ENCODE data around the gene DYTN. TPM values are rescaled to one million over a fixed set of nuclear protein-coding genes. Genes with fewer than 3 reads are reported as not detected.
A peak's percentile ranks its signal among the peaks of the same experiment; 100 is the strongest.

Gene DYTN
- total RNA-seq, 2 experiments from 2014 or later: not detected

- POLR2A ChIA-PET: no interaction called here
- DNase-seq: no peak
- CTCF ChIA-PET: interaction anchor here (0.6 to 2.6 kb wide), 5 partner anchors 35 to 779 kb away, joined by 3 to 33 read pairs (median 4); no protein-coding TSS in a partner anchor
- H3K4me3 Mint-ChIP-seq: no peak overlapping the region
- no peak overlapping the region for H3K27ac Mint-ChIP-seq
- H3K36me3 Mint-ChIP-seq: no peaks in the 10 kb centered on the region
- intact Hi-C loops (cut with micrococcal nuclease): loop anchor here (1.0 to 10.0 kb wide), 5 partner anchors 74 to 782 kb away; partner anchors contain the start of genes FASTKD2 and MDH1B
- H3K9me3 Mint-ChIP-seq: no peaks in the 10 kb centered on the region
- peaks cover 3% of the 10 kb centered on the region for H3K4me1 Mint-ChIP-seq (ENCODE audit: low read depth)
- H3K27me3 Mint-ChIP-seq: no peaks in the 10 kb centered on the region
These were observed 24.6 kb downstream of the DYTN start for GRCh38 chr2:206693399-206694137.

- Mint-ChIP-seq H3K4me1 (ENCODE audit: low read depth) (peaks cover 5% of the 10 kb centered on the region), H3K4me3 (no peak overlapping the region), H3K36me3 (no peaks in the 10 kb centered on the region), H3K27ac (no peak overlapping the region), H3K9me3 (no peaks in the 10 kb centered on the region), H3K27me3 (no peaks in the 10 kb centered on the region)
- DNase-seq: no peak
- intact Hi-C loops (cut with micrococcal nuclease): loop anchor here (1.0 to 10.0 kb wide), 5 partner anchors 74 to 782 kb away; partner anchors contain the start of genes FASTKD2 and MDH1B
- CTCF ChIA-PET: no interaction called here
- POLR2A ChIA-PET: no interaction called here
These were observed 25.2 kb downstream of the DYTN start for GRCh38 chr2:206692971-206693370.

- intact Hi-C loops (cut with micrococcal nuclease): no loop called here
- no peak for DNase-seq
- ChIA-PET CTCF (interaction anchor here (1.5 kb wide), 1 partner anchor 93 kb away, joined by 4 read pairs; no protein-coding TSS in a partner anchor), POLR2A (no interaction called here)
- Mint-ChIP-seq H3K27me3 (peaks cover 1% of the 10 kb centered on the region), H3K4me1 (ENCODE audit: low read depth) (peaks cover 5% of the 10 kb centered on the region), H3K27ac (no peak overlapping the region), H3K4me3 (no peak overlapping the region), H3K36me3 (no peaks in the 10 kb centered on the region), H3K9me3 (no peaks in the 10 kb centered on the region)
These were observed 29.2 kb downstream of the DYTN start for GRCh38 chr2:206688990-206689389.

GRCh38 chr2:206688453-206688852 is 29.7 kb downstream of the DYTN start:
- Mint-ChIP-seq H3K4me1 (ENCODE audit: low read depth) (peaks cover 5% of the 10 kb centered on the region), H3K36me3 (no peaks in the 10 kb centered on the region), H3K4me3 (no peak overlapping the region), H3K9me3 (no peaks in the 10 kb centered on the region), H3K27me3 (peaks cover 1% of the 10 kb centered on the region), H3K27ac (no peak overlapping the region)
- DNase-seq: no peak
- intact Hi-C loops (cut with micrococcal nuclease): no loop called here
- ChIA-PET POLR2A (no interaction called here), CTCF (interaction anchor here (1.5 kb wide), 1 partner anchor 94 kb away, joined by 4 read pairs; no protein-coding TSS in a partner anchor)

GRCh38 chr2:206683546-206683945 is 34.6 kb downstream of the DYTN start:
- H3K36me3 Mint-ChIP-seq: no peaks in the 10 kb centered on the region
- H3K9me3 Mint-ChIP-seq: no peaks in the 10 kb centered on the region
- H3K27me3 Mint-ChIP-seq: peaks cover 1% of the 10 kb centered on the region
- H3K27ac Mint-ChIP-seq: no peak overlapping the region
- no peak overlapping the region for H3K4me3 Mint-ChIP-seq
- POLR2A ChIA-PET: no interaction called here
- CTCF ChIA-PET: no interaction called here
- peaks cover 2% of the 10 kb centered on the region for H3K4me1 Mint-ChIP-seq (ENCODE audit: low read depth)
- no peak for DNase-seq
- intact Hi-C loops (cut with micrococcal nuclease): no loop called here

GRCh38 chr2:206670531-206671319 is 47.5 kb downstream of the DYTN start:
- H3K4me3 Mint-ChIP-seq: no peak overlapping the region
- peaks cover 11% of the 10 kb centered on the region for H3K27me3 Mint-ChIP-seq
- no peaks in the 10 kb centered on the region for H3K4me1 Mint-ChIP-seq (ENCODE audit: low read depth)
- intact Hi-C loops (cut with micrococcal nuclease): no loop called here
- no peak overlapping the region for H3K27ac Mint-ChIP-seq
- no peaks in the 10 kb centered on the region for H3K9me3 Mint-ChIP-seq
- POLR2A ChIA-PET: no interaction called here
- no peaks in the 10 kb centered on the region for H3K36me3 Mint-ChIP-seq
- CTCF ChIA-PET: no interaction called here
- no peak for DNase-seq

- ChIA-PET POLR2A (no interaction called here), CTCF (no interaction called here)
- H3K27me3 Mint-ChIP-seq: peaks cover 11% of the 10 kb centered on the region
- no peaks in the 10 kb centered on the region for H3K36me3 Mint-ChIP-seq
- H3K27ac Mint-ChIP-seq: no peak overlapping the region
- DNase-seq: no peak
- no peak overlapping the region for H3K4me3 Mint-ChIP-seq
- intact Hi-C loops (cut with micrococcal nuclease): no loop called here
- H3K9me3 Mint-ChIP-seq: no peaks in the 10 kb centered on the region
- no peaks in the 10 kb centered on the region for H3K4me1 Mint-ChIP-seq (ENCODE audit: low read depth)
These were observed 52.9 kb downstream of the DYTN start for GRCh38 chr2:206665251-206665650.

- ChIA-PET POLR2A (no interaction called here), CTCF (no interaction called here)
- Mint-ChIP-seq H3K36me3 (no peaks in the 10 kb centered on the region), H3K9me3 (peaks cover 13% of the 10 kb centered on the region), H3K4me3 (no peak overlapping the region), H3K4me1 (ENCODE audit: low read depth) (no peaks in the 10 kb centered on the region), H3K27ac (no peak overlapping the region), H3K27me3 (peaks cover 5% of the 10 kb centered on the region)
- intact Hi-C loops (cut with micrococcal nuclease): no loop called here
- DNase-seq: no peak
These were observed 61.1 kb downstream of the DYTN start for GRCh38 chr2:206657087-206657486.

- H3K27me3 Mint-ChIP-seq: peaks cover 12% of the 10 kb centered on the region
- intact Hi-C loops (cut with micrococcal nuclease): no loop called here
- H3K4me1 Mint-ChIP-seq (ENCODE audit: low read depth): no peaks in the 10 kb centered on the region
- no peaks in the 10 kb centered on the region for H3K36me3 Mint-ChIP-seq
- H3K4me3 Mint-ChIP-seq: no peak overlapping the region
- ChIA-PET POLR2A (no interaction called here), CTCF (no interaction called here)
- H3K9me3 Mint-ChIP-seq: no peaks in the 10 kb centered on the region
- DNase-seq: no peak
- H3K27ac Mint-ChIP-seq: no peak overlapping the region
These were observed 70.2 kb downstream of the DYTN start for GRCh38 chr2:206647985-206648384.

- ChIA-PET POLR2A (no interaction called here), CTCF (no interaction called here)
- Mint-ChIP-seq H3K27me3 (peaks cover 18% of the 10 kb centered on the region), H3K27ac (no peak within 1 kb of the TSS), H3K36me3 (no peaks in the 10 kb centered on the region), H3K9me3 (no peaks in the 10 kb centered on the region), H3K4me3 (no peak within 1 kb of the TSS), H3K4me1 (ENCODE audit: low read depth) (no peaks in the 10 kb centered on the region)
- DNase-seq: peak; percentile 29
- intact Hi-C loops (cut with micrococcal nuclease): no loop called here
These were observed 75.8 kb downstream of the DYTN start, which contains the start of gene FAM237A for GRCh38 chr2:206642075-206643025. TSS of gene FAM237A (plus strand) at chr2:206642487. CDS start at chr2:206644237, 1,750 bp downstream.

GRCh38 chr2:206641226-206641625 is 77.0 kb downstream of the DYTN start:
- no peaks in the 10 kb centered on the region for H3K36me3 Mint-ChIP-seq
- no peaks in the 10 kb centered on the region for H3K4me1 Mint-ChIP-seq (ENCODE audit: low read depth)
- intact Hi-C loops (cut with micrococcal nuclease): no loop called here
- ChIA-PET POLR2A (no interaction called here), CTCF (no interaction called here)
- no peak overlapping the region for H3K4me3 Mint-ChIP-seq
- H3K27ac Mint-ChIP-seq: no peak overlapping the region
- H3K9me3 Mint-ChIP-seq: no peaks in the 10 kb centered on the region
- H3K27me3 Mint-ChIP-seq: peaks cover 17% of the 10 kb centered on the region
- DNase-seq: no peak

- Mint-ChIP-seq H3K4me1 (ENCODE audit: low read depth) (no peaks in the 10 kb centered on the region), H3K36me3 (no peaks in the 10 kb centered on the region), H3K9me3 (no peaks in the 10 kb centered on the region), H3K4me3 (no peak overlapping the region), H3K27me3 (peaks cover 18% of the 10 kb centered on the region), H3K27ac (no peak overlapping the region)
- no peak for DNase-seq
- CTCF ChIA-PET: no interaction called here
- intact Hi-C loops (cut with micrococcal nuclease): no loop called here
- POLR2A ChIA-PET: no interaction called here
These were observed 78.6 kb downstream of the DYTN start for GRCh38 chr2:206639636-206640035.
